COLO829 (cell line): ENCODE results near the gene RNLS.
"Not testable (repeated sequence)": the region's sequence is repeated elsewhere in the genome, so short reads cannot be mapped to it uniquely, and the experiment has no call there.

Experiments
- DNase-seq: peaks from one replicate; pipeline ENCODE4 v3.0.0; 2012; ENCODE audit warnings: low spot score

Gene RNLS

GRCh38 chr10:88386821-88387773 lies 196.0 kb downstream of the RNLS start:
- no peak for DNase-seq

- no peak for DNase-seq
These were observed 196.8 kb downstream of the RNLS start for GRCh38 chr10:88386204-88386788.

- DNase-seq = no peak
These were observed 197.4 kb downstream of the RNLS start for GRCh38 chr10:88385601-88386203.

GRCh38 chr10:88383276-88383675 lies 199.8 kb downstream of the RNLS start:
- DNase-seq = no peak

GRCh38 chr10:88382699-88383098 lies 200.4 kb downstream of the RNLS start:
- DNase-seq = no peak

GRCh38 chr10:88379575-88379974 lies 203.5 kb downstream of the RNLS start:
- no peak for DNase-seq

GRCh38 chr10:88377510-88377909 lies 205.6 kb downstream of the RNLS start:
- DNase-seq = no peak

GRCh38 chr10:88374392-88375175 lies 208.5 kb downstream of the RNLS start:
- no peak for DNase-seq

- DNase-seq = no peak
These were observed 210.1 kb downstream of the RNLS start for GRCh38 chr10:88372881-88373592.

GRCh38 chr10:88372051-88372715 lies 210.9 kb downstream of the RNLS start:
- no peak for DNase-seq

GRCh38 chr10:88370713-88371112 lies 212.4 kb downstream of the RNLS start:
- no peak for DNase-seq

- DNase-seq = no peak
These were observed 216.3 kb downstream of the RNLS start for GRCh38 chr10:88366772-88367171.

- no peak for DNase-seq
These were observed 220.9 kb downstream of the RNLS start for GRCh38 chr10:88361995-88362807.

- DNase-seq = no peak
These were observed 221.6 kb downstream of the RNLS start for GRCh38 chr10:88361494-88361893.

GRCh38 chr10:88355750-88356149 lies 227.4 kb downstream of the RNLS start:
- not testable (repeated sequence) for DNase-seq

GRCh38 chr10:88347597-88348304 lies 235.4 kb downstream of the RNLS start:
- DNase-seq = no peak

- no peak for DNase-seq
These were observed 236.1 kb downstream of the RNLS start for GRCh38 chr10:88347022-88347421.

- DNase-seq = no peak
These were observed 236.8 kb downstream of the RNLS start for GRCh38 chr10:88346144-88346977.
